ENCODE data around the gene TUB. TPM values are rescaled to one million over a fixed set of nuclear protein-coding genes. Genes with fewer than 3 reads are reported as not detected.
A peak's percentile ranks its signal among the peaks of the same experiment; 100 is the strongest.

The TUB gene
- 5.2 TPM for total RNA-seq
- long read RNA-seq, partial matches to known transcripts: 0 of 3 reads
- long read RNA-seq, other reads (novel, unspliced or antisense): 3 of 3 reads

GRCh38 chr11:8080674-8081590, at the start of gene TUB:
Gene TUB (plus strand): TSS chr11:8081211. CDS start chr11:8081511, 300 bp downstream.
- intact Hi-C loops (cut with DNase I): no loop called here
- peak; percentile 49 to 66 for ATAC-seq

GRCh38 chr11:8031248-8032115, 49.5 kb upstream of the TUB start:
- ATAC-seq (no peak), DNase-seq (no peak)
- Histone ChIP-seq H3K9me3 (no peaks in the 10 kb centered on the region), H3K27me3 (ENCODE audit: low read depth) (peaks cover 19% of the 10 kb centered on the region), H3K4me3 (no peak overlapping the region), H3K36me3 (no peaks in the 10 kb centered on the region), H3K27ac (no peak overlapping the region), H3K4me1 (no peaks in the 10 kb centered on the region)
- TF ChIP-seq CTCF (IDR thresholded peaks at IDR 0.05): no peak
- intact Hi-C loops (cut with DNase I): no loop called here

More at GRCh38 chr11:8080674-8081590, at the start of gene TUB:
- DNase-seq: no peak
- Histone ChIP-seq H3K36me3 (no peaks in the 10 kb centered on the region), H3K4me1 (peaks cover 5% of the 10 kb centered on the region), H3K4me3 (peak within 1 kb of the TSS; percentile 52), H3K27me3 (ENCODE audit: low read depth) (peaks cover 24% of the 10 kb centered on the region), H3K9me3 (no peaks in the 10 kb centered on the region), H3K27ac (no peak within 1 kb of the TSS)
- TF ChIP-seq CTCF (IDR thresholded peaks at IDR 0.05): no peak

GRCh38 chr11:8032122-8032521, 48.9 kb upstream of the TUB start:
- no peak overlapping the region for H3K27ac ChIP-seq
- peaks cover 19% of the 10 kb centered on the region for H3K27me3 ChIP-seq (ENCODE audit: low read depth)
- intact Hi-C loops (cut with DNase I): no loop called here
- DNase-seq: no peak
- no peak for TF ChIP-seq CTCF (IDR thresholded peaks at IDR 0.05)
- H3K36me3 ChIP-seq: no peaks in the 10 kb centered on the region
- no peaks in the 10 kb centered on the region for H3K4me1 ChIP-seq
- H3K9me3 ChIP-seq: no peaks in the 10 kb centered on the region
- no peak for ATAC-seq
- no peak overlapping the region for H3K4me3 ChIP-seq

GRCh38 chr11:8032576-8033304, 48.3 kb upstream of the TUB start:
- Histone ChIP-seq H3K27me3 (ENCODE audit: low read depth) (peaks cover 19% of the 10 kb centered on the region), H3K4me3 (no peak overlapping the region), H3K36me3 (no peaks in the 10 kb centered on the region), H3K27ac (no peak overlapping the region), H3K4me1 (no peaks in the 10 kb centered on the region), H3K9me3 (no peaks in the 10 kb centered on the region)
- intact Hi-C loops (cut with DNase I): no loop called here
- ATAC-seq (no peak), DNase-seq (no peak)
- no peak for TF ChIP-seq CTCF (IDR thresholded peaks at IDR 0.05)
